ENCODE data around the gene RHOBTB1.

The RHOBTB1 gene

GRCh38 chr10:60957667-60958221, 13.8 kb upstream of the RHOBTB1 start:
- Histone ChIP-seq H3K9ac (no peak overlapping the region), H3K27ac (no peak overlapping the region), H4K20me1 (no peaks in the 10 kb centered on the region)

GRCh38 chr10:60955957-60956425, 12.0 kb upstream of the RHOBTB1 start:
- Histone ChIP-seq H3K4me3 (no peak overlapping the region), H3K9me3 (replicated peaks in 1 of 11) (no peaks in the 10 kb centered on the region), H3K36me3 (no peaks in the 10 kb centered on the region), H3K4me2 (no peak overlapping the region), H3K27me3 (no peaks in the 10 kb centered on the region), H3K4me1 (peaks cover 0 to 6% (median 4%) of the 10 kb centered on the region in 10 experiments; a peak in 9 of 20 replicates), H3K9ac (no peak overlapping the region), H3K27ac (no peak overlapping the region), H4K20me1 (no peaks in the 10 kb centered on the region)
- no peak for TF ChIP-seq Cebpa-rat (IDR thresholded peaks at IDR 0.05)

More at GRCh38 chr10:60957667-60958221, 13.8 kb upstream of the RHOBTB1 start:
- H3K4me2 ChIP-seq: no peak overlapping the region
- no peaks in the 10 kb centered on the region for H3K9me3 ChIP-seq (replicated peaks in 1 of 11)
- TF ChIP-seq Cebpa-rat (IDR thresholded peaks at IDR 0.05): no peak
- no peaks in the 10 kb centered on the region for H3K36me3 ChIP-seq
- H3K27me3 ChIP-seq: no peaks in the 10 kb centered on the region
- peaks cover 0 to 11% (median 7%) of the 10 kb centered on the region in 10 experiments; a peak in 9 of 20 replicates for H3K4me1 ChIP-seq
- no peak overlapping the region for H3K4me3 ChIP-seq

DNA sequence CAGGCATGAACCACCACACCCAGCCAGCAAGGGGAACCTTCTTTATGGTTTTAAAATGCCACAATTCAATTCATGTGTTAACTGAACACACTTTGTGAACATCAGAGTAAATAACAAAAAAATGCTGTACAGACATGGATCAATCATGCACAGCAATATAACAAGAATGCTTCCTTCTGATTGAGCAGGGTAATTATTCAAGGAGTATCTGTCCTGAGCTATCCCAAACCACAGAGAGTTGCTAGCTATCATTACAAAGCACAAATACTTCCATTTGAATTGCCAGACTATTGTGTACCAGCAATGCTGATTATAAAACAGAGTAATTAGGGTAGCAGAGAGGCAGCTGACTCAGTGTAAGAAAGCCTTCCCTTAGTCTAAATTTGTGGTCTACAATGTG, 11.3 kb upstream of the RHOBTB1 start:
- H3K9me3 ChIP-seq (replicated peaks in 1 of 11): no peaks in the 10 kb centered on the region
- no peaks in the 10 kb centered on the region for H3K27me3 ChIP-seq
- no peaks in the 10 kb centered on the region; a peak in 1 of 20 replicates for H3K4me1 ChIP-seq
- H3K4me2 ChIP-seq: no peak overlapping the region
- no peak overlapping the region for H3K4me3 ChIP-seq
- no peak for TF ChIP-seq Cebpa-rat (IDR thresholded peaks at IDR 0.05)
- no peak overlapping the region for H3K27ac ChIP-seq
- no peaks in the 10 kb centered on the region for H3K36me3 ChIP-seq
- no peak overlapping the region for H3K9ac ChIP-seq
- no peaks in the 10 kb centered on the region for H4K20me1 ChIP-seq

DNA sequence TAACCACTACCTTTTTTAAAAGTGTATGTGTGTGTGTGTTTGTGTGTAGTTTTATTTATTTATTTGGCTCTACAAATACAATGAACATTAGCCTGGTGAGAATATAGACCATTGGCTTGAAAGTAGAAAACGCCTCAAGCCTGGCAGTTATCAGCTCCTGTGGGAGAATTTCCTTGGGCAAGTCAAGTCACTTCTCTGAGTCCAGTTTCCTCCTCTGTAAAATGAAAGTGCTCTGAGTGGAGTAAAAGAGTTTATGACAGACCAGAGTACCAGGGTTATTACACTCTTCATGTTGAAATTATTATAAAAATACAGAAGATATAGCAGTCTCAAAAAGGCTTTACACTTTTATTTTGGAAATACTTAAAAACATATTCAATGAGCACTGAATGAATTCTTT, 10.1 kb upstream of the RHOBTB1 start:
- Histone ChIP-seq H3K27ac (no peak overlapping the region), H3K4me1 (no peaks in the 10 kb centered on the region; a peak in 1 of 20 replicates), H3K9me3 (replicated peaks in 1 of 11) (no peaks in the 10 kb centered on the region), H3K4me2 (no peak overlapping the region), H3K9ac (no peak overlapping the region), H4K20me1 (no peaks in the 10 kb centered on the region), H3K36me3 (no peaks in the 10 kb centered on the region), H3K4me3 (no peak overlapping the region), H3K27me3 (no peaks in the 10 kb centered on the region)
- TF ChIP-seq Cebpa-rat (IDR thresholded peaks at IDR 0.05): no peak

DNA sequence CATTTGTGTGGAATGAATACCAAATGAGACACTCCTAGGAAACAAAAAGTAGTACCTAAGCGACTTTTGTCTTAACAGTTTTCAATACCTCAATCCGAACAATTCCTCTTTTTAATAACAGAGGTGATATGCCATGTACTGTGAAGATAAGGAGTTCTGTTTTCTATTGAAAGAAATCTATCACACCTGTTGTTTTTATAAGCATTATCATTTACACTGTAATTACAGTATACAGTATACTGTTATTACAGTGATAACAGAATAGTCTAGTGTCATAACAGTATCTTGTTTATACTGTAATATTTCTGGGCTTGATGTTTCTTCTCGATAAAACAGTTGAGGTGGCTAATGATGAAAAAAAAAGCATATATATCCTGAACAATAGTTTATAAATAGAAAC, 9.4 kb upstream of the RHOBTB1 start:
- Histone ChIP-seq H3K9ac (no peak overlapping the region), H3K27me3 (no peaks in the 10 kb centered on the region), H3K4me1 (no peaks in the 10 kb centered on the region; a peak in 1 of 20 replicates), H3K9me3 (replicated peaks in 1 of 11) (no peaks in the 10 kb centered on the region), H3K4me3 (no peak overlapping the region), H4K20me1 (no peaks in the 10 kb centered on the region), H3K27ac (no peak overlapping the region), H3K36me3 (no peaks in the 10 kb centered on the region), H3K4me2 (no peak overlapping the region)
- TF ChIP-seq Cebpa-rat (IDR thresholded peaks at IDR 0.05): no peak

DNA sequence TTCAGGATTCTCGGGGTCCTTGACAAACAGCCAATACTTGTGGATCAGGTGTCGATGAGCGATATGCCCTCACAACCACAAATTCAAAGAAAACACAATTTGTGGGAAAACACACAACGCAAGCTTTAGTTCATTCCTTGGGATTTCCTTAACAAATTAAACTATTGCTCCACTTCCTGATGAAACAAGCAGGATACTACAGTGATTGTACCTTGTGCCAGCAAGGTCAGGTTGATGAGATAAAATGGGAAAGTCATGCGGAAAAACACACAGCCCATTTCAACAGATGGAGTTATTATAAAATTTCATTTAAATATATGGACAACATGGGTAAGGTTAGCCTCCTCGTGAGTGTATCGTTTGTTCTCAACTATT, 8.8 kb upstream of the RHOBTB1 start:
- no peaks in the 10 kb centered on the region for H3K27me3 ChIP-seq
- no peaks in the 10 kb centered on the region for H3K36me3 ChIP-seq
- no peaks in the 10 kb centered on the region; a peak in 1 of 20 replicates for H3K4me1 ChIP-seq
- no peaks in the 10 kb centered on the region for H3K9me3 ChIP-seq (replicated peaks in 1 of 11)
- H4K20me1 ChIP-seq: no peaks in the 10 kb centered on the region
- no peak overlapping the region for H3K27ac ChIP-seq
- no peak overlapping the region for H3K9ac ChIP-seq
- H3K4me3 ChIP-seq: no peak overlapping the region
- no peak for TF ChIP-seq Cebpa-rat (IDR thresholded peaks at IDR 0.05)
- no peak overlapping the region for H3K4me2 ChIP-seq

DNA sequence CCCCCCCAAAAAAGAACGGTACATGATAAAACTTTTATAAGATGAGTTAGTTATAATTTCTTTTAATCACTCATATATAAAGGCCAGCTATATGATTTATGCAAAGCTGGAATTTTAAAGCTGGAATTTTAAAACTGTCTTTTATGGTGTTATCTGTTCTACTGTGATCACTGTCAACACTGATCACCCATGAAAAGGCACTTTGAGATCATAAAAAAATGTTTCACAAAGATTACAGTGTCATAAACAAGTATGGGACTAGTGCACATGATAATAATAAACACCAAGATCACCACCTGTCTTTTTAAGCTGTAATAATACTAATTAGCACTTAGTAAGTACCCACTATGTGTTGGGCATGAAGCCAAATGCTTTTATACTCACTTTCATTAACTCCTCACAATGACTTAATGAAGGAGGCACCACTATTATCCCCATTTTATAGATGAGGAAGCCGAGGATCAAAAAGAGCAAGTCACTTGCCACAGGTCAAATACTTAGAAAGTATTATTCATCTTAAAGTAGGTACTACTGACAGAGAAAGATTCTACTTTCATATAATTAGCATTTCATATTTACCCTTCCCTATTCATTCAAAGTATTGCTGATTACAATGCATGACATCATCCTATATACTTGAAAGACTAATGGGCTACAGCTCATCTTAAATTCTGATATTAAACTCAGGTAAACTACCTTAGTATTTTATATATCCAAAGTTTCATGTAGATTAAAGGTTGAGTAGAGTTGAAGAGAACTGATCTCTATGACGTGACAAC, 8.3 kb upstream of the RHOBTB1 start:
- H3K4me3 ChIP-seq: no peak overlapping the region
- H3K27me3 ChIP-seq: no peaks in the 10 kb centered on the region
- no peak overlapping the region for H3K9ac ChIP-seq
- H4K20me1 ChIP-seq: no peaks in the 10 kb centered on the region
- TF ChIP-seq Cebpa-rat (IDR thresholded peaks at IDR 0.05): no peak
- H3K27ac ChIP-seq: no peak overlapping the region
- no peaks in the 10 kb centered on the region for H3K36me3 ChIP-seq
- no peak overlapping the region for H3K4me2 ChIP-seq
- no peaks in the 10 kb centered on the region for H3K9me3 ChIP-seq (replicated peaks in 1 of 11)
- H3K4me1 ChIP-seq: no peaks in the 10 kb centered on the region; a peak in 1 of 20 replicates

- peaks cover 0 to 5% (median 0%) of the 10 kb centered on the region in 10 experiments; a peak in 5 of 20 replicates for H3K4me1 ChIP-seq
- no peak overlapping the region for H3K4me2 ChIP-seq
- no peaks in the 10 kb centered on the region for H4K20me1 ChIP-seq
- no peaks in the 10 kb centered on the region for H3K36me3 ChIP-seq
- H3K27me3 ChIP-seq: no peaks in the 10 kb centered on the region
- H3K4me3 ChIP-seq: no peak overlapping the region
- H3K9me3 ChIP-seq (replicated peaks in 1 of 11): no peaks in the 10 kb centered on the region
- no peak overlapping the region for H3K9ac ChIP-seq
- TF ChIP-seq Cebpa-rat (IDR thresholded peaks at IDR 0.05): no peak
- no peak overlapping the region for H3K27ac ChIP-seq
Measured at GRCh38 chr10:60951272-60951724, 7.3 kb upstream of the RHOBTB1 start.

DNA sequence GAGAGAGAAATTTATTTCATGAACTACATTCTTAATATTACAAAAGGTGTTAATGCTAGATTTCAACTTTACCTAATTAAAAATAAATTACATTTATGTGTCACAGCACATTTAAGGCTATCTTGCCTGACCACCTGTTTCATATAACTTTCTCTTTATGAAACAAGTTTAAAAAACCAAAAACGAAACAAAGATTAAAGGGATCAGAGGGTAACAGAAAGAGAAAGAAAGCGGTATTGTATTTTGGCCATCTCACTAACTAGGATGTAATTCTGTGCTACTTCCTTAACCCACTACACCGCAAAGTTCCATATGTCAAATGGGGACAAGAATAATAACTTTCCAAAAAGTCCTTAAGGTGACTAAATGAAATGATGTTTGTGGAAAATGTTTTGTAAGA, 6.3 kb upstream of the RHOBTB1 start:
- no peak for TF ChIP-seq Cebpa-rat (IDR thresholded peaks at IDR 0.05)
- no peak overlapping the region for H3K4me3 ChIP-seq
- no peaks in the 10 kb centered on the region for H3K36me3 ChIP-seq
- no peak overlapping the region for H3K9ac ChIP-seq
- H3K27me3 ChIP-seq: no peaks in the 10 kb centered on the region
- no peak overlapping the region for H3K4me2 ChIP-seq
- peaks cover 0 to 15% (median under 1%) of the 10 kb centered on the region in 10 experiments; a peak in 8 of 20 replicates for H3K4me1 ChIP-seq
- no peaks in the 10 kb centered on the region for H4K20me1 ChIP-seq
- no peak overlapping the region for H3K27ac ChIP-seq
- H3K9me3 ChIP-seq (replicated peaks in 1 of 11): no peaks in the 10 kb centered on the region

GRCh38 chr10:60948851-60949250, 4.9 kb upstream of the RHOBTB1 start:
- H3K4me2 ChIP-seq: no peak overlapping the region
- no peaks in the 10 kb centered on the region for H4K20me1 ChIP-seq
- no peaks in the 10 kb centered on the region for H3K27me3 ChIP-seq
- no peak for TF ChIP-seq Cebpa-rat (IDR thresholded peaks at IDR 0.05)
- H3K36me3 ChIP-seq: no peaks in the 10 kb centered on the region
- H3K27ac ChIP-seq: no peak overlapping the region
- H3K9ac ChIP-seq: no peak overlapping the region
- H3K4me3 ChIP-seq: no peak overlapping the region
- peaks cover 4 to 26% (median 9%) of the 10 kb centered on the region in 10 experiments; a peak in 15 of 20 replicates for H3K4me1 ChIP-seq
- no peaks in the 10 kb centered on the region for H3K9me3 ChIP-seq (replicated peaks in 1 of 11)
